Gastrocnemius medialis (tissue), 4 donors: ENCODE measurements around the gene CDH5. TPM values are rescaled to one million over a fixed set of nuclear protein-coding genes. Genes with fewer than 3 reads are reported as not detected.

ENCODE experiments used
- ATAC-seq, 2 donors: fragments of 150-250 bp; one replicate each; pipeline ENCODE4 v1.9.1; 2016
- DNase-seq, 2 donors: peaks; one replicate each; pipeline ENCODE4 v3.0.0-alpha.2; 2019
- H3K27ac ChIP-seq, 4 donors: fragments of 200-600 bp; sonication (generic); 1 replicate in 1 of 4; 2 replicates in 3 of 4; pipeline ENCODE4 v1.5.1; 2016 to 2018; ENCODE audit warnings: mild to moderate bottlenecking in 2 of 4, moderate library complexity in 1 of 4
- H3K27me3 ChIP-seq, 3 donors: fragments of 200-600 bp; sonication (generic) in 2 of 3; 1 replicate in 1 of 3; 2 replicates in 2 of 3; pipeline versions ENCODE4 v1.5.1 to v1.6.0; 2016 to 2019; ENCODE audit warnings: mild to moderate bottlenecking in 1 of 3, moderate library complexity in 1 of 3
- H3K36me3 ChIP-seq, 2 donors: fragments of 200-600 bp; sonication (generic) in 1 of 2; one replicate each; pipeline ENCODE4 v1.5.1; 2017 to 2018
- H3K4me1 ChIP-seq, 2 donors: fragments of 200-600 bp; sonication (generic) in 1 of 2; one replicate each; pipeline ENCODE4 v1.5.1; 2016 to 2017; ENCODE audit warnings: mild to moderate bottlenecking in 2 of 2
- H3K4me3 ChIP-seq, 4 donors: fragments of 200-600 bp; sonication (generic) in 3 of 4; 1 replicate in 1 of 4; 2 replicates in 3 of 4; pipeline ENCODE4 v1.5.1; 2016 to 2019; ENCODE audit warnings: mild to moderate bottlenecking in 2 of 4
- H3K9me3 ChIP-seq, 3 donors: fragments of 200-600 bp; sonication (generic) in 2 of 3; 1 replicate in 1 of 3; 2 replicates in 2 of 3; pipeline ENCODE4 v1.5.1; 2016 to 2019
- CTCF ChIP-seq, 5 experiments: fragments of 450-650 bp in 3 of 5; fragments of 200-600 bp in 2 of 5; sonication (generic) in 2 of 5; IDR thresholded peaks in 4 of 5; conservative IDR thresholded peaks in 1 of 5; 1 replicate in 4 of 5; 2 replicates in 1 of 5; pipeline ENCODE4 v1.5.1; 2016 to 2019; ENCODE audit warnings: antibody characterized with exemption in 5 of 5, mild to moderate bottlenecking in 3 of 5, moderate library complexity in 3 of 5
- POLR2A ChIP-seq, 2 donors: fragments of 450-650 bp; IDR thresholded peaks; one replicate each; pipeline ENCODE4 v1.6.1; 2017; ENCODE audit warnings: antibody characterized with exemption in 2 of 2, mild to moderate bottlenecking in 2 of 2, moderate library complexity in 2 of 2
- in situ Hi-C, 4 donors: fragments of 200-750 bp; cut with MboI; loops; one replicate each; pipeline versions ENCODE4 v1.15.0 to v1.8.0; 2017; ENCODE audit warnings: low sequenced_read_pairs in 4 of 4
- intact Hi-C: fragments of 100-400 bp; cut with DNase I; formaldehyde crosslinking; loops from one replicate; pipeline ENCODE4 v1.15.1; 2023; ENCODE audit warnings: low total_unique reads
- total RNA-seq, 4 donors: library from RNA; depleted of rRNA; stranded (reverse); fragments of >200 nt; gene quantifications; one replicate each; pipeline versions ENCODE4 v1.1.0 to v1.2.3, GENCODE V29; 2016

The CDH5 gene
- total RNA-seq, 4 donors from 2014 or later, result 24.3 to 37.4 (median 31.7) TPM

GRCh38 chr16:66441586-66442375 is 75.3 kb downstream of the CDH5 start:
- Histone ChIP-seq H3K4me3 (no peak overlapping the region), H3K9me3 (no peaks in the 10 kb centered on the region), H3K27me3 (no peaks in the 10 kb centered on the region), H3K27ac (no peak overlapping the region), H3K36me3 (no peaks in the 10 kb centered on the region), H3K4me1 (no peaks in the 10 kb centered on the region)
- intact Hi-C loops (no loop called here), in situ Hi-C loops (no loop called here)
- ATAC-seq, result no peak
- TF ChIP-seq POLR2A (IDR thresholded peaks at IDR 0.05), result no peak
- no peak for TF ChIP-seq CTCF (IDR thresholded peaks at IDR 0.05 in 4 of 5, conservative IDR thresholded peaks at IDR 0.05 in 1 of 5)
- no peak for DNase-seq

- in situ Hi-C loops (no loop called here), intact Hi-C loops (no loop called here)
- H3K9me3 ChIP-seq, result no peaks in the 10 kb centered on the region
- no peaks in the 10 kb centered on the region for H3K36me3 ChIP-seq
- no peaks in the 10 kb centered on the region for H3K27me3 ChIP-seq
- ATAC-seq (no peak), DNase-seq (no peak)
- no peaks in the 10 kb centered on the region for H3K4me1 ChIP-seq
- no peak overlapping the region for H3K4me3 ChIP-seq
- no peak for TF ChIP-seq CTCF (IDR thresholded peaks at IDR 0.05 in 4 of 5, conservative IDR thresholded peaks at IDR 0.05 in 1 of 5)
- no peak for TF ChIP-seq POLR2A (IDR thresholded peaks at IDR 0.05)
- no peak overlapping the region for H3K27ac ChIP-seq
Measured at GRCh38 chr16:66442502-66443268, 76.2 kb downstream of the CDH5 start.

- no peak for DNase-seq
- no peak for ATAC-seq
- H3K4me3 ChIP-seq, result no peak overlapping the region
- H3K36me3 ChIP-seq, result no peaks in the 10 kb centered on the region
- H3K27ac ChIP-seq, result no peak overlapping the region
- no peak for TF ChIP-seq POLR2A (IDR thresholded peaks at IDR 0.05)
- no peak for TF ChIP-seq CTCF (IDR thresholded peaks at IDR 0.05 in 4 of 5, conservative IDR thresholded peaks at IDR 0.05 in 1 of 5)
- H3K9me3 ChIP-seq, result no peaks in the 10 kb centered on the region
- intact Hi-C loops, result no loop called here
- no peaks in the 10 kb centered on the region for H3K4me1 ChIP-seq
- H3K27me3 ChIP-seq, result no peaks in the 10 kb centered on the region
- in situ Hi-C loops, result no loop called here
Measured at GRCh38 chr16:66443269-66443652, 76.8 kb downstream of the CDH5 start.

GRCh38 chr16:66444049-66444481 is 77.6 kb downstream of the CDH5 start:
- TF ChIP-seq POLR2A (IDR thresholded peaks at IDR 0.05), result no peak
- no peak for TF ChIP-seq CTCF (IDR thresholded peaks at IDR 0.05 in 4 of 5, conservative IDR thresholded peaks at IDR 0.05 in 1 of 5)
- no peak for ATAC-seq
- Histone ChIP-seq H3K36me3 (no peaks in the 10 kb centered on the region), H3K4me3 (no peak overlapping the region), H3K9me3 (no peaks in the 10 kb centered on the region), H3K4me1 (no peaks in the 10 kb centered on the region), H3K27me3 (no peaks in the 10 kb centered on the region), H3K27ac (no peak overlapping the region)
- intact Hi-C loops (no loop called here), in situ Hi-C loops (no loop called here)
- DNase-seq, result no peak
